HepG2 (cell line): ENCODE results near the gene ITSN2. TPM values are rescaled to one million over a fixed set of nuclear protein-coding genes. Genes with fewer than 3 reads are reported as not detected.

Experiments
- BORCS8-MEF2B ChIP-seq: sonication (generic); formaldehyde crosslinking; IDR thresholded peaks from 2 replicates; pipeline ENCODE4 v1.8.0; 2022; ENCODE audit warnings: mild to moderate bottlenecking, missing genetic modification reagents
- MAF1 ChIP-seq: sonication (generic); formaldehyde crosslinking; IDR thresholded peaks from 2 replicates; pipeline ENCODE4 v1.5.0; 2020; ENCODE audit warnings: missing genetic modification reagents, borderline replicate concordance
- MAFF ChIP-seq: IDR thresholded peaks from 2 replicates; pipeline ENCODE4 v1.6.1; 2011; ENCODE audit warnings: low read depth, low read length, improper control_type of control experiment
- PPARG ChIP-seq: conservative IDR thresholded peaks from 2 replicates; pipeline ENCODE4 v1.6.1; 2016; ENCODE audit warnings: missing biosample characterization, missing genetic modification reagents
- RCOR2 ChIP-seq: IDR thresholded peaks from 2 replicates; pipeline ENCODE4 v1.6.1; 2016; ENCODE audit warnings: missing biosample characterization, missing genetic modification reagents
- STAT5B ChIP-seq: sonication (generic); formaldehyde crosslinking; IDR thresholded peaks from 2 replicates; pipeline ENCODE4 v1.4.0; 2020; ENCODE audit warnings: missing genetic modification reagents
- TGIF2 ChIP-seq: IDR thresholded peaks from 2 replicates; pipeline ENCODE4 v1.6.1; 2016; ENCODE audit warnings: control low read depth, missing compliant biosample characterization
- ZNF891 ChIP-seq: sonication (generic); formaldehyde crosslinking; IDR thresholded peaks from 2 replicates; pipeline ENCODE4 v1.5.0; 2020; ENCODE audit warnings: mild to moderate bottlenecking, missing genetic modification reagents
- polyA plus RNA-seq, 8 experiments: library from polyadenylated mRNA; depleted of rRNA in 3 of 8; stranded (reverse) in 7 of 8; unstranded in 1 of 8; fragments of >200 nt; fragmentation: Illumina TruSeq in 4 of 8; extraction: Trizol in 4 of 8; gene quantifications; 2 replicates each; pipeline versions ENCODE4 v1.2.1 to v1.2.3, GENCODE V29; 2011 to 2016; ENCODE audit warnings: low read depth in 4 of 8, missing spikeins in 1 of 8, mixed read lengths in 1 of 8; ENCODE audit not compliant: insufficient read depth in 1 of 8
- total RNA-seq, 5 experiments: library from RNA; depleted of rRNA; stranded (reverse); fragments of >200 nt; fragmentation: Illumina TruSeq; extraction: Trizol; gene quantifications; 2 replicates each; pipeline ENCODE4 v1.2.3, GENCODE V29; 2016; ENCODE audit warnings: low read depth in 1 of 5
- TF ChIP-seq, protein P1 (sequence below): sonication (generic); formaldehyde crosslinking; IDR thresholded peaks from 2 replicates; pipeline ENCODE4 v1.5.0; 2020; ENCODE audit warnings: mild to moderate bottlenecking, missing genetic modification reagents, borderline replicate concordance
- TF ChIP-seq, protein P2 (sequence below): sonication (generic); formaldehyde crosslinking; IDR thresholded peaks from 2 replicates; pipeline ENCODE4 v1.4.0; 2020; ENCODE audit warnings: missing genetic modification reagents
- TF ChIP-seq, protein P3 (sequence below): IDR thresholded peaks from 2 replicates; pipeline ENCODE4 v1.4.0; 2020; ENCODE audit warnings: mild to moderate bottlenecking, missing genetic modification reagents
- TF ChIP-seq, protein P4 (sequence below): IDR thresholded peaks from 2 replicates; pipeline ENCODE4 v1.6.1; 2018; ENCODE audit warnings: missing genetic modification reagents, mild to moderate bottlenecking, missing compliant biosample characterization

The ITSN2 gene
- total and polyA plus RNA-seq, 2 of the 13 experiments (the other 11 are each of a cell fraction or from before 2014, with no cell fraction given), result 26.0 to 26.6 TPM

DNA sequence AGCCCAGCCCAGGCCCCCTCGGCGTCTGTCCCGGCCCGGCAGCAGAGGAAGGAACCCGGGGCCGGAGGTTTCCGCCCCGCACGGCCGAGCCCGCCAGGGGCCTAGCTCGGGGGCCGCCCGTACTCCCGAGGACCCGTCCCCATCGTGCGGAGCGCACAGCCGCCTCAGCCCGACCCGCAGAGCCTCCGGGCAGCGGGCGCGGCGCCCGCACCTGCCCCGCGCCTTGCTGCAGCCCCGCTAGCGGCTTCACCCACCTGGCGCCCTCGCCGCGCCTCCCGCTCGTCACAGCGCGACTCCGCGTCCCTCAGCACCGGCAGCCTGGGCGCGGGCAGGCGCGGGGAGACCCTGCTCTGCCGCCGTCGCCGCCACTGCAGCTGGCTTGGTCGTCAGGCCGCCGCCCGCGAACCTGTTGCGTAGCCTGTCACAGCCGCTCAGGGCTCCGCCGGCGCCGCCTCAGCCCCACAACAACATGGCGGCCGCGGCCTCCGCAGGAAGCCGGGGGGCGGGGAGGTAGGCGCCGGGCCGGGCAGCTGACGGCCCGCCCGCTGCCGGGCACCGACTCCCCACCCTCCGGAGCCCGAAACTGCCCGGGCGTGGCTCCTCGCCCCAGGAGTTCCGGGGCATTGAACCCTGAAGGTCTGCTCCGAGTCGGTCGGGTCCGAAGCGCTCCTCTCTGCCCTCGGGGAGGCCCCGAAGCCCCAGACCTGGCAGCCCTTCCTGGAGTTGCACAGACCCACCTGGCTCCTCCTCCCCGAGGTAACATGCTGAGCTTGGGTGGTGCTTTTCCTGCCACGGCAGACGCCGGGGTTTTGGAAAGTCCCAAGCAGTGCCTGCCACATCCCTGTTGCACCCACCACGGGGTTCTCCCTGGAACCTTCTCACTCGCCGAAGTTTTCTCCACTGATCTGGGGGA, at the start of gene ITSN2 (continued):
- TF ChIP-seq, protein P1, sequence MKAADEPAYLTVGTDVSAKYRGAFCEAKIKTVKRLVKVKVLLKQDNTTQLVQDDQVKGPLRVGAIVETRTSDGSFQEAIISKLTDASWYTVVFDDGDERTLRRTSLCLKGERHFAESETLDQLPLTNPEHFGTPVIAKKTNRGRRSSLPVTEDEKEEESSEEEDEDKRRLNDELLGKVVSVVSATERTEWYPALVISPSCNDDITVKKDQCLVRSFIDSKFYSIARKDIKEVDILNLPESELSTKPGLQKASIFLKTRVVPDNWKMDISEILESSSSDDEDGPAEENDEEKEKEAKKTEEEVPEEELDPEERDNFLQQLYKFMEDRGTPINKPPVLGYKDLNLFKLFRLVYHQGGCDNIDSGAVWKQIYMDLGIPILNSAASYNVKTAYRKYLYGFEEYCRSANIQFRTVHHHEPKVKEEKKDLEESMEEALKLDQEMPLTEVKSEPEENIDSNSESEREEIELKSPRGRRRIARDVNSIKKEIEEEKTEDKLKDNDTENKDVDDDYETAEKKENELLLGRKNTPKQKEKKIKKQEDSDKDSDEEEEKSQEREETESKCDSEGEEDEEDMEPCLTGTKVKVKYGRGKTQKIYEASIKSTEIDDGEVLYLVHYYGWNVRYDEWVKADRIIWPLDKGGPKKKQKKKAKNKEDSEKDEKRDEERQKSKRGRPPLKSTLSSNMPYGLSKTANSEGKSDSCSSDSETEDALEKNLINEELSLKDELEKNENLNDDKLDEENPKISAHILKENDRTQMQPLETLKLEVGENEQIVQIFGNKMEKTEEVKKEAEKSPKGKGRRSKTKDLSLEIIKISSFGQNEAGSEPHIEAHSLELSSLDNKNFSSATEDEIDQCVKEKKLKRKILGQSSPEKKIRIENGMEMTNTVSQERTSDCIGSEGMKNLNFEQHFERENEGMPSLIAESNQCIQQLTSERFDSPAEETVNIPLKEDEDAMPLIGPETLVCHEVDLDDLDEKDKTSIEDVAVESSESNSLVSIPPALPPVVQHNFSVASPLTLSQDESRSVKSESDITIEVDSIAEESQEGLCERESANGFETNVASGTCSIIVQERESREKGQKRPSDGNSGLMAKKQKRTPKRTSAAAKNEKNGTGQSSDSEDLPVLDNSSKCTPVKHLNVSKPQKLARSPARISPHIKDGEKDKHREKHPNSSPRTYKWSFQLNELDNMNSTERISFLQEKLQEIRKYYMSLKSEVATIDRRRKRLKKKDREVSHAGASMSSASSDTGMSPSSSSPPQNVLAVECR (CRISPR knock-in tag), result peak; percentile 91
- TF ChIP-seq STAT5B (CRISPR knock-in tag) (no peak), TGIF2 (CRISPR knock-in tag) (peak; percentile 55; the same call in 1 of the 2 replicates), MAFF (no peak), RCOR2 (CRISPR knock-in tag) (no peak), MAF1 (CRISPR knock-in tag) (0 out of 2 replicates have a peak, but pooled peaks have one; percentile 60), ZNF891 (peak; percentile 39; the same call in 1 of the 2 replicates), BORCS8-MEF2B (peak; percentile 86), PPARG (CRISPR knock-in tag) (no peak; the same call in 1 of the 2 replicates)
- TF ChIP-seq, protein P2, sequence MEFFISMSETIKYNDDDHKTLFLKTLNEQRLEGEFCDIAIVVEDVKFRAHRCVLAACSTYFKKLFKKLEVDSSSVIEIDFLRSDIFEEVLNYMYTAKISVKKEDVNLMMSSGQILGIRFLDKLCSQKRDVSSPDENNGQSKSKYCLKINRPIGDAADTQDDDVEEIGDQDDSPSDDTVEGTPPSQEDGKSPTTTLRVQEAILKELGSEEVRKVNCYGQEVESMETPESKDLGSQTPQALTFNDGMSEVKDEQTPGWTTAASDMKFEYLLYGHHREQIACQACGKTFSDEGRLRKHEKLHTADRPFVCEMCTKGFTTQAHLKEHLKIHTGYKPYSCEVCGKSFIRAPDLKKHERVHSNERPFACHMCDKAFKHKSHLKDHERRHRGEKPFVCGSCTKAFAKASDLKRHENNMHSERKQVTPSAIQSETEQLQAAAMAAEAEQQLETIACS (CRISPR knock-in tag), result no peak
- TF ChIP-seq, protein P3, sequence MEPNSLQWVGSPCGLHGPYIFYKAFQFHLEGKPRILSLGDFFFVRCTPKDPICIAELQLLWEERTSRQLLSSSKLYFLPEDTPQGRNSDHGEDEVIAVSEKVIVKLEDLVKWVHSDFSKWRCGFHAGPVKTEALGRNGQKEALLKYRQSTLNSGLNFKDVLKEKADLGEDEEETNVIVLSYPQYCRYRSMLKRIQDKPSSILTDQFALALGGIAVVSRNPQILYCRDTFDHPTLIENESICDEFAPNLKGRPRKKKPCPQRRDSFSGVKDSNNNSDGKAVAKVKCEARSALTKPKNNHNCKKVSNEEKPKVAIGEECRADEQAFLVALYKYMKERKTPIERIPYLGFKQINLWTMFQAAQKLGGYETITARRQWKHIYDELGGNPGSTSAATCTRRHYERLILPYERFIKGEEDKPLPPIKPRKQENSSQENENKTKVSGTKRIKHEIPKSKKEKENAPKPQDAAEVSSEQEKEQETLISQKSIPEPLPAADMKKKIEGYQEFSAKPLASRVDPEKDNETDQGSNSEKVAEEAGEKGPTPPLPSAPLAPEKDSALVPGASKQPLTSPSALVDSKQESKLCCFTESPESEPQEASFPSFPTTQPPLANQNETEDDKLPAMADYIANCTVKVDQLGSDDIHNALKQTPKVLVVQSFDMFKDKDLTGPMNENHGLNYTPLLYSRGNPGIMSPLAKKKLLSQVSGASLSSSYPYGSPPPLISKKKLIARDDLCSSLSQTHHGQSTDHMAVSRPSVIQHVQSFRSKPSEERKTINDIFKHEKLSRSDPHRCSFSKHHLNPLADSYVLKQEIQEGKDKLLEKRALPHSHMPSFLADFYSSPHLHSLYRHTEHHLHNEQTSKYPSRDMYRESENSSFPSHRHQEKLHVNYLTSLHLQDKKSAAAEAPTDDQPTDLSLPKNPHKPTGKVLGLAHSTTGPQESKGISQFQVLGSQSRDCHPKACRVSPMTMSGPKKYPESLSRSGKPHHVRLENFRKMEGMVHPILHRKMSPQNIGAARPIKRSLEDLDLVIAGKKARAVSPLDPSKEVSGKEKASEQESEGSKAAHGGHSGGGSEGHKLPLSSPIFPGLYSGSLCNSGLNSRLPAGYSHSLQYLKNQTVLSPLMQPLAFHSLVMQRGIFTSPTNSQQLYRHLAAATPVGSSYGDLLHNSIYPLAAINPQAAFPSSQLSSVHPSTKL, result no peak; the same call in 1 of the 2 replicates
- TF ChIP-seq, protein P4, sequence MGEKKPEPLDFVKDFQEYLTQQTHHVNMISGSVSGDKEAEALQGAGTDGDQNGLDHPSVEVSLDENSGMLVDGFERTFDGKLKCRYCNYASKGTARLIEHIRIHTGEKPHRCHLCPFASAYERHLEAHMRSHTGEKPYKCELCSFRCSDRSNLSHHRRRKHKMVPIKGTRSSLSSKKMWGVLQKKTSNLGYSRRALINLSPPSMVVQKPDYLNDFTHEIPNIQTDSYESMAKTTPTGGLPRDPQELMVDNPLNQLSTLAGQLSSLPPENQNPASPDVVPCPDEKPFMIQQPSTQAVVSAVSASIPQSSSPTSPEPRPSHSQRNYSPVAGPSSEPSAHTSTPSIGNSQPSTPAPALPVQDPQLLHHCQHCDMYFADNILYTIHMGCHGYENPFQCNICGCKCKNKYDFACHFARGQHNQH (CRISPR knock-in tag), result peak; percentile 33; the same call in 1 of the 2 replicates
